GM21423 (cell line): Measurements from ENCODE around the gene ATP2A3.

ENCODE experiments used
- ATAC-seq: cut with Tn5 transposase; IDR thresholded peaks from one replicate; pipeline ENCODE4 v1.9.1; 2021; ENCODE audit warnings: mild to moderate bottlenecking, moderate library complexity; ENCODE audit not compliant: unreplicated experiment

Gene ATP2A3

DNA sequence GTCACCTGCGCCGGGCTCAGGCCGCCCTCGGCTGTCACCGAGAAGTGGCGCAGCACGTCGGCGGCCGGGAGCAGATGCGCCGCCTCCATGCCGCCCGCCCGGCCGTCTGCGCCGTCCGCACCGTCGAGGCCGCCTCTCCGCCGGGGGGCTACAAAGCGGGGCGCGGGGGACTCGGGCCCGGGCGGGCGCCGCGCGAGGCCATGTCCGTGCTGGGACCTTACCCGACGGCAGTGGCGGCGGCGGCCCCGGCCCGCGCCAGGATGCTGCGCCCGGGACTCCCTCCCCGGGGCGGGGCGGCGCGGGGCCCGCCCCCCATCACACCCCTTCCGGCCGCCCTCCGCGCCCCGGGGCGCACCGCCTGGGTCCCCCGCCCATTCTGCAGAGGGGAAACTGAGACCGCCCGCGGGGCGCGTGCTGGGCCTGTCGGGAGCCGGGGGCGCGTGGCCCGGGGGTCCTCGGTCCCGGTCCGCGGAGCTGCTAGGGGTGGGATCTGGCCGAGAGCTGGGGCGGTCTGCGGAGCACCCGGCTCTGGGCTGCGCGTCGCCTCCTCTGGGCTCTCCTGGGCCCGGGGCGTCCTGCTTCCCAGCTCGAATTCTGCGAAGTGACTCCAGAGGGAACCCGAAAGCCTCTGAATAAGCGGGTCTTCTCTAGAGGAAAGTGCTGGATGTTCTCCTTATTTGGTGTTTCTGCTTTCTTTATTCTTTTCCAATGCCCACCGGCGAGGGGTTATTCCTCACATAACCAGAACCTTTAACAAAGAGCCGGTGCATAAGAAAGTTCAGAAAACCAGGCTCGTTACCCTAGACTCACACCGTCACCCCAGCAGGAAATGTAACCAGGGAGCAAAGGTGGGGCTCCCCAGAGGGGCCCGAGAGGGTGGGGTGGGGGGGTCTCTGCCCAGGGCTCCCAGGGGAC is at the start of gene ATP2A3:
ATP2A3 (minus strand) TSS at position 235 of the 915 bp plus-strand sequence; CDS start at position 89, 146 bp downstream.
- peak; percentile 35 for ATAC-seq

- ATAC-seq, result no peak
Observed at GRCh38 chr17:4010754-4011153, 46.5 kb upstream of the ATP2A3 start.

GRCh38 chr17:4009186-4009785 is 45.0 kb upstream of the ATP2A3 start:
- ATAC-seq, result no peak

GRCh38 chr17:4008441-4009185 is 44.4 kb upstream of the ATP2A3 start:
- ATAC-seq, result no peak

- ATAC-seq, result no peak
Observed at GRCh38 chr17:4008082-4008435, 43.8 kb upstream of the ATP2A3 start.

DNA sequence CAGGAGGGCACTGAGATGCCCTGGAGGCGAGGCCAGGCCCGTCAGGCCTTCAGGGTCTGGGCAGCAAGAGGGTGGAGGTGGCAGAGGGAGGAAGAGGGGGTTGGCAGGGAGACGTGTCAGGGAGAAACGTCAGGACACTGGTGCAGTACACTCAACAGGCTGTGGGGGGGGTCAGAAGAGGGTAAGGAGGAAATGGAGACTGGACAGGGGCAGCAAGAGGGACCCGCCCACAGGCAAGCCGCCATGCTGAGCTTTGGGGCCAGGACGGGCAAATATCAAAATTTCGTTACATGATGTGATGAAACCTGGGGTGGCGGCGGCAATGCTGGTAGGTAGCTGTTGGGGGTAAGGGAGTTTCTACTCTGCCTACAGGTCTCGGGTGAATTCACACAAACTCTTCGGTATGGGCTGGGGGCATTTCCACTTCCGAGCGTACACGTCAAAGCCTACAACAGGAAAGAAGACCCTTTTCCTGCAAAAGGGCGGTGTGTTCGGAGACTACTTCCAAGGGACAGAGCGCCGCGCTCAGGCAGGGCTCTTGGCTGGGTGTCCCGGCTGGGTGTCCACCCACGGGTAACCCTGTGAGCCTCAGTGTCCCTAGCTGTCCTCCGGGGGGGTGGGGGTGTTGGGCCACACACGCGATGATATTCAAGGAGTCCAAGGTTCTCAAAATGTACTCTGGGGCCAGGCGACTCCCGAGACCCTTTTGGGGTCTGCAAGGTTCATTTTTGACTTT is 43.3 kb upstream of the ATP2A3 start:
- ATAC-seq, result no peak

GRCh38 chr17:4006745-4007211 is 42.5 kb upstream of the ATP2A3 start:
- no peak for ATAC-seq

DNA sequence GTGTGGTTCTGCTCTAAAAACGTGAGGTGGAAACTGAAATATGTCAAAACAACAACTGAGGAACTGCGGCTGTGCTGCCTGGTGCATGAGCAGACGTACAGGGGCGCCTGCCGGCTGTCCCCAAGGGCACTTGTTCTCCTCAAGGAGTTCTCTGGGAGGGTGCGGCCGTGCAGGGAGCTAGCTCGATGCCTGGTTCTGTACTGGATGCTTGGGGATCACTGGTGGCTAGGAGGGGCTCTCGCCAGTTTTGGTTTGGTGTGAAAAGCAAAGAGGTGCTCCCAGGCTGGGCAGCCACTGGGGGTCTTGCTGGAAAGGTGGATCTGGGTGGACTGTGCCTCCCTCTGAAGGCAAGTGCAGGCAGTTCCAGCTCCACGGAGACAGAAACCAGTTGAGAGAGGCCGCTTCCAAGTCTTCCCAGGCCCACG is 41.9 kb upstream of the ATP2A3 start:
- ATAC-seq, result no peak

DNA sequence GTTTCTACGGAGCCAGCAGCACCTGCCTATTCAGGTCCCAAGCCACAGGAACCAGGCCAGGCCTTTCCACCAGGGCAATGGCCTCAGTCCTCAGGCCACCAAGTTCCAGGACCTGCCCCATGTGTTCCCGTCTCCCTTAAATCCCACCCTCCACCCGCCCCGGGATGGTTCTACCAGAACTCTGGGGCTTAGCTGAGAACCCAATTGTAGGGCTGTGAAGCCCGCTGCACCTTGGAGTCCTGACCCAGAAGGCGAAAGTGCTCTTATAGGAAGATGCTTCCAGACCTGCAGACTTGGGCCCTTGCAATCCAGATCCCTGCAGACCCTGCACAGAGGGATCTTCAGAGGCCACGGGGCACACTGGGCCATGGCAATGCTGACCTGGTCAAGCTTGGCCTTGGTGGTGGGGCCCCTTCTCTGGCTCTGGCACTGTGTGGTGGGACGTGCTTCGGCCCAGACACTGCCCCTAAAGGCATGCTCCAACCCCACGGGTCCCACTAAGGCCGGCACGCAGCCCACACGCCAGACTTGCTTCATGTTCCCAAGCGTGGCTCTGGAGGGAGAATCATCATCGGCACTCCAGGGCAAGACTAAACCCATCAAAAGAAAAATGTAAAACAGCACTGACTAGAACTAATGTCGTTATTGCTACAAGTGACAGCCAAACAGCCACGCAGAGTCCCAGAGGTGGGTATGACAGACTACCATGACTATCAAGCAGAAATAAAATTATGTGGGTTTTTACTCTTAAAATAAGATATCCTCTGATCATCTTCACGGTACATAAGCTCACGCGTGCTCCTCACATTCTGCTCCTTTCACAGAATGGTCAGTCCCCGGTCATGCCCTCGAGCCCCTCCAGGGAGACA is 41.3 kb upstream of the ATP2A3 start:
- no peak for ATAC-seq

DNA sequence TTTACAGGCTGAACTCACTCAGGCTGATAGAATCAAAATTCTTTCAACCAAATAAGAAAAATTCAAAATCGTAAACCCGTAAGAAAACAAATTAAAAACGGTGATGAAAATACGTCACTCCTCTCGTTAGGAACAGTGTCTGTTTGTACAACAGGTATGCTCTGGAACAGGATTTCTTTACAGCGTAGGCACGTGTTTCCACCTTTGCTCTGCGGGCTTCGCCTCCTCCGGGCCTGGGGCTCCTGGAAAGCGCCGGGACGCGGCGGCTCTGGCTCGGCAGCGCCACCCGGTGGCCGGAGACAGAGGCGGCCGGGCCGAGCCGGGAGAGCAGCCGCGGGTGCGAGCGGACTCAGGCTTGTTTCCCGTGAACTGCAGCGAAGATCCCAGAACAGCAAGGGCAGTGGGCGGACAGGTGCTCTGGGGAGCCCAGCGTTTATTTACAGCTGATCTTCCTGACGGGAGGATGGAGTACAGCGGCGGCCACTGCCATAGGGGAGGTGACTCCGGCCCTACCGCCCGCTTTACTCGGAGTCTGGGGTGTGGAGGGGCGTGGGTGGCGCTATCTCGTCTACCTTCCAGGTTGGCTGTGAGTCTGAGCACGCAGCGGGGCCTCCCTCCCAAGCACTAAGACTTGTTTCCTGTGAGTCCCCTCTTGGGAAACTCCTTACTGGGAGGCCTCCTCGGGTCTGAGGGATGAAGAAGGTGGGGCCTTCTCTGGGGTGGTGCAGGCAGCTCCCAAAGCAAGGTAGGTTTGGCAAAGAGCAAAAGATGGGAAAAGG is 40.5 kb upstream of the ATP2A3 start:
- ATAC-seq, result no peak

GRCh38 chr17:4003501-4004421 is 39.5 kb upstream of the ATP2A3 start:
- ATAC-seq, result no peak

DNA sequence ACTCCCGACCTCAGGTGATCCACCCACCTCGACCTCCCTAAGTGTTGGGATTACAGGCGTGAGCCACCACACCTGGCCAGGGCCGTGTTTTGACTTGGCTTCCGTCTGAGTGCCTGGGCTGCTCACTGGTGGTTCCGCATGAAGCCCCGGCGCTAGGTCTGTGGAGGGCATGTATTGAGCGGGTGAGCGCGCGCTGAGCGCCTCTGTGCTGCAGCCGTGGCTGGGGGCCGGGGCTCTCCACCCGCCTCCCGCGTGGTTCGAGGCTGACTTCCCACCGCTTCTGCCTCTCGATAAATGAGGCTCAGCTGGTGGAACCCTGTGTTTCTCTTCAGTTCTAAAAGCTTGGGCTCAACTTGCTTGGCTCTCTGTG is 38.9 kb upstream of the ATP2A3 start:
- ATAC-seq, result no peak

DNA sequence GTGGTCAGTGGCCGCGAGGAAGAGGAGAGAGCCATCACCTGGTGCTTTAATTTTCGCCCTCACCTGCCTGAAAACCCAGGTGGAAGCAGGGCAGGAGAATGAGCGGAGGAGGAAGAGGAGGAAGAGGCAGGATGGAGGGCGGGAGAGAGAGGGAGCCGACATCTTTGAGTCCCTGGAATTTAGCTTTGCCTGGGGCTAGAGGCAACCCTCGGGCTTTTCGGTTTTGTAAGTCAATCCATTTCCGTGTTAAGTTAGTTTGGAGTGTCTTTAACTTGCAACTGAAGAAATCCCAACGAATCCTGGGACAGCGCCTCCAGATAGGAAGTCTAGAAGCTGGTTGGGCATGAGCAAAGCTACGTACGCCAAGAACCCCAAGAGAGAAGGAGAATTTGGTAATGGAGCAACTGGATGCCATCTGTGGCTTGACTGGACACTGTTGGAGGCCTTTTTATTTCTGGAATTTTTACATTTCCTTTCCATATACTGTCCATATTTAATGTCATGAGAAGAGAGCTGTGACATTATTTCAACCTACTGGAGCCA is 36.9 kb upstream of the ATP2A3 start:
- ATAC-seq, result no peak

GRCh38 chr17:3998436-3998835 is 34.2 kb upstream of the ATP2A3 start:
- no peak for ATAC-seq

- no peak for ATAC-seq
Observed at GRCh38 chr17:3995067-3995466, 30.8 kb upstream of the ATP2A3 start.

GRCh38 chr17:3994221-3994576 is 30.0 kb upstream of the ATP2A3 start:
- ATAC-seq, result no peak

DNA sequence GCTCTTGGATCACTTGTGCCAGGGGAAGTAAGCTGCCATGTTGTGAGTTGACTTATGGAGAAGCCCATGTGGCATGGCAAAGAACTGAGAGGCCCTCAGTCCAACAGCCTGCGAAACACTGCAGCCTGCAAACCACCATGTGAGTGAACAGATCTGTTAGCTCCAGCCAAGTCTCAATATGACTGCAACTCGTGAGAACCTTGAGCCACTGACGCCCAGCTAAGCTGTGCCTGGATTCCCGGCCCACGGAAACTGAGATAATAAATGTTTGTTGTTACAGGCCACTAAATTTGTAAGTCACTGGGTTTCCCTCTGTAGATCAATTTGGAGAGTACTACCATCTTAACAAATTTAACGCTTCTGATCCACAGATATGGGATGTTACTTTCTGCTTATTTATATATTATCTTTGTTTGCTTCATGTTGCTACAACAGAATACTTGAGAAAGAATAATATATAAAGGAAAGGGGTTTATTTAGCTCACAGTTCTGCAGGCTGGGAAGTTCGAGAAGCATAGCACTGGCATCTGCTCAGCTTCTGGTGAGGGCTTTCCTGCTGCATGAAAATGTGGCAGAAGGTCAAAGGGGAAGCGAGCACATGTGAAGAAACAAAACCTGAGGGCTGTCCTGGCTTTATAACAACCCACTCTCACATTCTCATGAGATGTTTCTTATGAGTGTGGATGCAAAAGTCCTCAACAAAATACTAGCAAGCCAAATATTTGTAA is 29.4 kb upstream of the ATP2A3 start:
- ATAC-seq, result no peak
